ENCODE measurements around the gene CDC42BPB.

CDC42BPB gene

DNA sequence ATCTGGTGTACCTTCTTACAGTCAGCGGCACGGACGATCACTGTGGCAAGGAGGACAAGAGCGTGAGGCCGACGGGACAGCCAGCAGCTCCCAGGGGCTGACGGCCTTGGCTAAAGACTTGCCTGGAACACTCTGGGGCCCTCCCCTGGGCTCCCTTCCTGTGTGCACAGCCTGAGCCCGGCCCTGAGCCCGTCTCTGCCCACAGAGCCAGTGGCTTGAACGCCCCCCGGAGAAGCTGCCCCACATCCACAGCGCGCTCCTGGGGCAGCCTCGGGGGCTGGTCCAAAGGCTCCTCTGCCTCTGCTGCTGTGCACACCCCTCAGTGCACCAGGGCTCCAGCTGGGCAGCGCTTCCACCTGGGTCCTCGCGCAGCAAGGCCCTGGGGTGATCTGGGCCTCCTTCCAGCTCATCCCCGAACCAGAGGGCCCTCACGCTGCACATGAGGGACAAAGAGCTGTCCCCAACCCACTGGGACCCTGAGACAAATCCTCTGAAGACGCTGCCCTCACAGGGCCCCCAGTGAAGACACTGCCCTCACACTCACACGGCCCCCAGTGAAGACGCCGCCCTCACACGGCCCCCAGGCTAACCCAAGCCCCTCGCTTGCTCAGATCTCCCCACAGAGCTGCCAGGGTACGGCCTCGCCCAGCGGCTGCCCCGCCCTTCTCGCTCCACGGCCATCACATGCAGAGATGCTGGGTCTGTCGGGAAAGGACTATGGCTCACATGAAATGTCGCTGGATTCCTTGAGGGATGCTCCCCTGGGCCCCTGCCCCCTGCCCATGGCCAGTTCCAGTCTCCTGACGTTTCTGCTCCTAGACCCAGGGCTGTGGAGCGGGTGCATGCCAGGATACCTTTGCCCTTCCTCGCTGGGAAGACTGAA lies 112.7 kb downstream of the CDC42BPB start:
- DNase-seq (ENCODE audit: low read depth) = no peak

DNA sequence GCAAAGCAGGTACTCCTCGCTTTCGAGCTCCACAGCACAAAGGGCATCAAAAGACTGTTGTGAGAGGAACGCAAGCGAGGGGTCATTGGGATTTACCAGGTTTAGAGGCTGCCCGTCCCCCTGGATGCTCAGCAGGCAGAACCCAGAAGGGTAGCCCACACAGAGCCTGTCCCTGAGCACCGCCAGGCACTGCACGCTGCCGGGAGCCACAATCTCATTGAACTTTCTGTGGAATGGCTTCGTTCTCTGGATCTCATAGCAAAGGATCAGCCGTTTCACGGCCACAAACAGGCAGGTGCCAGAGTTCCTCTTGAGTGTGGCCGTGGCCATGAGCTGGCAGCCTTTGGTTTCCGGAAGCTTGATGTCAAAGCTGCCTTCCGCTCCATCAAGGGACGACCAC lies 113.4 kb downstream of the CDC42BPB start:
- no peak for DNase-seq (ENCODE audit: low read depth)

DNA sequence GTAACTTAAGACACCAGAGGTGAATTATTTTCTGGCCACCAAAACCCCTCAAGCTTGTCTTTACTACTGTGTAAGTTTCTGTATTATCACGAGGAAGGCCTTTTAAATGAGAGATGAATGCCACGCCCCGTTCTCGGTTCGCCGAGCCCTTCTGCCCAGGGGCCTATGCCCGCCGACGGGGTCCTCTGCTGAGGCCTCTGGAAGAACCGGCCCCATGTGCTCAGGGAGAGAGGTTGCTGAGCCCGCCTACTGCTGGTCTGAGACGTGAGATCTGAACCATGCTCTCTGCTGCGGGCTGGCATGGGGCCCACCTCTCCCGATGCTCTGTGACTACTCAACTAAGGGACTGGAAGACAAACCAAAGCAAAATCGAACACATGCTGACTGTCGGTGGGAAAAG lies 113.9 kb downstream of the CDC42BPB start:
- no peak for DNase-seq (ENCODE audit: low read depth)

DNA sequence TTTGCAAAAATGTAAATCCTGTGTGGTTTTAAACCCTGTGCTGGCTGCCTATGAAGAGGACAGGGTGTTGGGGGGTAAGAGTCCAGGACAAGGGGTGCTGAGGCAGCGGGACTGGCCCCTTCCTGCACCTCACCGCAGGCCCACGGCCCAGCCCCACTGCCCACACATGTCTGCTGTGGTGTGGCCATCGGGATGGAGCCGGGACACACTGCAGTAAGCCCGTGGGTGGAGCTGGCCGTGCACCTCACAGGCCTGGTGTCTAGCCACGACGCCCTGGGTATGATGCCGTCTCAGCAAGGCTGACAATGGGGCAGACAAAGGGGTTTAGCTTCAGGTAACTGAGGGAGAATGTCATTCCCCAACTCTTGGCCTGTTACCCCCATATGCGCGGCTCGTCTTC lies 115.3 kb downstream of the CDC42BPB start:
- no peak for DNase-seq (ENCODE audit: low read depth)

DNA sequence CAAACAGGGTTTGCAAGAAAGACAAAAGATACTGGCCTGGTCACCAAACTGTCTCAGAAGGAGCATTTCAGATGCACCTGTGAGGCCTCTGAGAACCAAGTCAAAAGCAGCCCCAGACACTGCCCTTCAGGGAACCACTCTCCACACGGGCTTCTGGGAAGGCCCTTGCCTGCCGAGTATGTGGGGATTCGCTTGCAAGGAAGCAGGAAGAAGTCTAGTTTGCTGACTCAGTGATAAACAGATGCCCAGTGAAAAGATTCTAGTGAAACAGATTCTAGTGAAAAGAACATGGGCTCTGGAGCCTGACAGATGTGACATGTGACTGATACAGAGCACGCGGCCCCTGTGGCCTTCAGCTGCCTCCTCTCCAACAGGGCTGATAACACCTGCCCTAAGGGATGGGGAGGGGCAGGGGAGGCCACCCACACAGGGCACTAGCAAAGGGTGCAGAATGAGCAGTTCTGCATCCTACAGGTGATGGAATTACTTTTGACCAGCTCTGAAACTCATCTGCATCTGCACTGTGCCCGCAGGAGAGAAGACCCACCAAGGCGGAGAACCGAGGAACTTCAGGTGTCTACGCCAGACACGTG lies 115.8 kb downstream of the CDC42BPB start:
- DNase-seq (ENCODE audit: low read depth) = no peak

DNA sequence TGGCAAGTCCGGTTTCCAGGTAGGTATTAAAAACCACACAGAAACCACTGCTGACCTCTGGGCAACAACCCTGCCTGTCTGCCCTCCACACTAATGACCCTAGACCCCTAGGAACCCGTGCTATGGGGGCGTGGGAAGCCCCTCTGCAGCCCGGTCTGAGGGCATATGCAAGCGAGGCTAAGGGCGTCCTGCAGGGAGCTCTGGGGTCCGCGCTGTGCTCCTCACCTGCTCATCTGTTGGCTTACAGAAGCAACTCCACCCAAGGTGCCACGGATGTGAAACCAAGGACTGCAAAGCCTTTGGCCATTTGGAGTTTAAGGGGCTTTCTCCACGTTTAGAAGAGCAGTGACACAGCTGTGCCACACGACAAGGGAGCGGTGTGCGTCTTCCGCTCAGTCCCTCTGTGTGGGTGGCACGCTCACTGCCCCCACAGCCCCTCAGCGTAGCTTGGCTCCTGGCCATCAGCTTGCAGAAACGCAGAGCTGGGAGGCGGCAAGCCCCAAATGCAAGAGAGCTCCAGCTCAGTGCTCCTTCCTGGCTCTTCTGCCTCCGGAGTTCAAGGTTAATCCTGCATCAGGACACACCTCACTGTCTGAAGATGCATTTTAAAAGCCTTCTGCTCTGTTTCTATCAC lies 116.5 kb downstream of the CDC42BPB start:
- DNase-seq (ENCODE audit: low read depth) = no peak

DNA sequence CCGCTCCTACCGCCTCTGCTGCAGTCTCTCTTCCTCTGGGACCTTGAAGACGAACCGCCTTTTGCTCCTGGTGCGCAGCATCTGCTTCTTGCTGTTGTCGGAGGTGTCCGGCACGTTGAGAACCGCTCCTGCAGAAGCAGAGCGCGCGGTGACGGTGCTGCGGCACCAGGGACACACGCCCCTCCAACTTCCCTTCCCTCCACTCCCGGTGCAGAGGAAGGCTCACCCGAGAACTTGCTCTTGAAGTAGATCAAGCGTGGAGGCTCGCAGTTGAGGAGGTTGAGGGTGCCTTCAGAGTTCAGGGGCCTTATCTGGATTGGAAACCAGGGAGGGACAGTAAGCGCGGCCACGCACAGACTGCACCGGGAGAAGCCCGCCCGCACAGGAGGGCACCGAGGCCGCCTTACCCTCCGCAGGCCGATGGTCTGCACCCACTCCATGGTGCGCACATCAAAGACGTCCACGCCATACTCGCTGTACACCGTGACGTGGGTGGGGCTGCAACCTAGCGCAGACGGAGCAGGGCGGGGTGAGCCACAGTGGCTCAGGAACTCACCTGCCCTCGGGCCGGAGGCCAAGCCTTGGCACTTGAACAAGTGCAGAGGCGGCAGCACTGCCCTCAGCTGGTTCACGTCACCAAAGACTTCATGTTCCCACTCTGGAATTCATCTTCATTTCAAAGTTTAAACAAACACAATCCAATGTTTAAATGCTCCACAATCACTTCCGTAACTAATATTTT lies 117.4 kb downstream of the CDC42BPB start:
- no peak for DNase-seq (ENCODE audit: low read depth)

DNA sequence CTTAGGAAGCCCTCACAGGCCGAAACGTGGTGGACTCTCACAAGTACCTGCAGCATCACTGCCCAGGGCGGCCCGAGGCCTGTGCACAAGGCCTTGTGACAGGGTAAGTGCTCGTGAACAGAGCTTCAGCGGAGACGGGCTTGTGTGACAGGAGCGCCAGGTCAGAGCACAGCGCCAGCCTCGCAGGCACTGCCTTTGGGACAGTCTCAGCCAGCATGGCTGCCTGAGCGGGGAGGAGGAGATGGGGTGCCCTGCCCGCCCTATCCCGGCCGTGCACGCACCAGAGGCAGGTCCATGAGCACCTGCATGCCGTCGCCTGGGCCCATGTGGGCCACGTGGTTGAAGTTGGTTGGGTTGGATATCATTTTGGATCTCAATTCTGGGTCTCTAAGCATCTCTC lies 118.0 kb downstream of the CDC42BPB start:
- no peak for DNase-seq (ENCODE audit: low read depth)

DNA sequence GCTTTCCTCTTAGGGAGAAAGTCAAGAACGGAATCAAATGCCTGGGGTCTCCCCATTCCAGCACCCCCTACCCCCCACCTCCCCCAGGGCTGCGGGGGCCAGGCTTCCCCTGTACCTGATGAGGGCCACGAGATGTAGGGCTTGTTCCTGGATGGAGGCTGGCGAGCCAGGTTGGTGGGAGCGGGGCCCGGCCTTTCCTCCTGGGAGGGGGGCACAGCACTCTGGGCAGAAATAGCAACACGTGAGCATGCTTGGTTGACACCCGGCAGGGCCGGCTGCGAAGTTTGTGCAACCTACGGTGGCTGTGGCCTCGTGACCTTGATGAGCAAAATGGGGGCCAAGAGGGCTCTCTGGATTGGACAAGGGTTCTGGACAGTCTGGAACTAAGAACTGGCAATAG lies 119.2 kb downstream of the CDC42BPB start:
- no peak for DNase-seq (ENCODE audit: low read depth)

DNA sequence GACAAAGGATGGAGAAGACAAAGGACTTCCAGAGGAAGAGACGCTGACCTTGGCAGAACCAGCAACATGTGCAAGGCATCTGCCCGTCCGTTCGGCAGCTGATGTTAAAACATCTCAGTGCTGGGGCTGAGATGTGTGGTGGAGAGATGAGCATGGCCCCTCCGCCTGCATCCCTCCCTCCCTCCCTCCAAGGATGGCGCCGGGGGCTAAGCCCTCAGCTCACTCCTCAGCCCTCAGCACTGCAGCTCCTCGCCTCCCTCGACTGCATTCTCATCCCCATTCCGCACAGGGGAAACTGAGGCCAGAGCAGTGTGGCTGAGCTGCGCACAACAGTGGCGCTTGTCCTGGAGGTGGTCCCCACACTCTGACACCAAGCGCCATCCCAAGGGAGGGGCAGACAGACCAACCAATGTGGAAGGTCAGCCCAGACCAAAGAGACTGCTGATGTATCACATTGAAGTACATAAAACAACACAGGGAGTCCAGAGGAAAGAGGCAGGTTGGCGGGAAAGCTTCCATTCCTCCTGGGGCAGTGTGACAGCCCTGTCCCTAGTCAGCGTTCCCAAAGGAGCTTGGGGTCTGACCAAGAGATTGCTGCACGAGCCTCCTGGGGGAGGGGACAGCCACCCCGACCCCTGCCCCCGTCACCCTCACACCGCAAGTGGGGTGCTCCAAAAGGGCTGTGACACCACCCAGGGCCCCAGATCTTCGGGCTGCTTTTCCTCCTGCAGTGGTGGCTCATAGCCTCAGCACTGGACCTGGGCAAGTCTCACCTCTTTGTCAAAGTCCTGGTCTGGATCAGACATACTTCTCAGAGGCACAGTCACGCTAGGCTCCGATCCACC lies 119.8 kb downstream of the CDC42BPB start:
- DNase-seq (ENCODE audit: low read depth) = no peak

DNA sequence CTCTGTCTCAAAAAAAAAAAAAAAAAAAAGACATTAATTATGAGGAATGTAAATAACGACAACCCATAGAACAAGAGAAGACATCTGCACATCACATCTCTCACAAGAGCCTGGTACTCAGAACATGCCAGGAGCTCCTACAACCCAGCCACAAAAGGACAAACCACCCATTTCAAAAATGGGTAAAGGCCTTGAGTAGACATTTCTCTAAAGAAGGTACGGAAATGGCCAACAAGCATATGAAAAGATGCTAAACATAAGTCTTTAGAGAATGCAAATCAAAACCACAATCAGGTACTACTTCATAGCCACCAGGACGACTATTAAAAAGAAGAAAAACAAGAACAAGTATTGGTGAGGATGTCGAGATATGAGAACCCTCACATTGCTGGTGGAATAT lies 121.6 kb downstream of the CDC42BPB start:
- no peak for DNase-seq (ENCODE audit: low read depth)

DNA sequence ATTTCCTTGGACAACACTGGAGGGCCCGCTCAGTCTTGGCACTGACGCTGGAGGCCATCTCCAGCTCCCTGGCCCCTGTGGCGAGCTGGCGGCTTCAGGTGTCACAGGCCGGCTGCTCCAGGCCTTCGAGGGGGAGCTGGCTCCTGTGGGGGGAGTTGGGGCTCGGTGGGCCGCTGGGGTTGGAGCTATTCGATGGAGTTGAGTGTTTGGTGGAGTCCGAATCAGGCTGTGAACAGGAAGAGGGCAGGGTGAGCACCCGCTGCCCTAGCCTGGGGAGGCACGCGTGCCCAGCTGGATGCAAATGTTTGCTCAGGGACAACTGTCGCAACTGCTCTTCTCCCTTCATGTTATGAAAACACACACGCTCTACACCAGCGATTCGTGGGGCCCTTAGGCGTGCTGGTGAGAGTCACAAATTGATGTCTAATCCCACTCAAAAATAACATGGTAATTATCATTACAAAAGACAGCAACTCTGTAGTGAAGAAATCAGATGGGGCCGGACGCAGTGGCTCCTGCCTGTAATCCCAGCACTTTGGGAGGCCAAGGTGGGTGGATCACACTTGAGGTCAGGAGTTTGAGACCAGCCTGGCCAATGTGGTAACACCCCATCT lies 123.6 kb downstream of the CDC42BPB start:
- no peak for DNase-seq (ENCODE audit: low read depth)

DNA sequence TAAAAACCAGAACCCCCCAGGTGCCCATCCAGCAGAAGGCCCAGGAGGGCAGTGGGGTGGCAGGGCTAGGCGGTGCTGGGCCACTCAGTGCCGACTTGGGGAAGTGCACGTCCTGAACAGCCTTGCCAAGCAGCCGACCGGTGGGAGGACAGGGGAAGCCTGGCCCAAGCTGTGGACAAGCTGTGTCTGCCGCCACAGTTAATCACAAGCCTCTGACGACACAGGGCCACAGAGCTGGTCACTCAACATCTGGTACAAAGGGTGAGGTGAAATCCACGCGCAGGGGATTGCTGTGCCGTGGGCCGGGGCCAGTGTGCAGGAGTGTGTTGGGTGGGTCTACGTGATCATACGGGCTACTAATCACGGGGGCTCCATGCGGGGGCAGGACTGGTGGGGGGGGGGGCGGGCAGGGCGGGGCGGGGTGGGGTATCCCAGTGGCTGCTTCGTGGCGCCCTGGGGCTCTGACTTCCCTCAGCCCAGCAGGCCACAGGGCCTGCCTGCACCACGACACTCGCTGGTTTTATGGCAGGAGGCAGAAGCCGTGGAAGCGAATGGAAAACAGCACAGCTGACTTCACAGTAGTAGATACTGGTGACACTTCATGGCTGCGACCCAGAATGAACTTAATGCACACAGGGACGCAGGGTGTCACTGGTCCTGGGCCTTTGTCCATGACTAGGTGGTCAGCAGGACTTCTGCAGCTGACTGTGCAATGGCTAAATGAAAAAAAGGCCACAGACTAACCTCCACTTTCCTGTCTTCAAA lies 124.7 kb downstream of the CDC42BPB start:
- DNase-seq (ENCODE audit: low read depth) = no peak

DNA sequence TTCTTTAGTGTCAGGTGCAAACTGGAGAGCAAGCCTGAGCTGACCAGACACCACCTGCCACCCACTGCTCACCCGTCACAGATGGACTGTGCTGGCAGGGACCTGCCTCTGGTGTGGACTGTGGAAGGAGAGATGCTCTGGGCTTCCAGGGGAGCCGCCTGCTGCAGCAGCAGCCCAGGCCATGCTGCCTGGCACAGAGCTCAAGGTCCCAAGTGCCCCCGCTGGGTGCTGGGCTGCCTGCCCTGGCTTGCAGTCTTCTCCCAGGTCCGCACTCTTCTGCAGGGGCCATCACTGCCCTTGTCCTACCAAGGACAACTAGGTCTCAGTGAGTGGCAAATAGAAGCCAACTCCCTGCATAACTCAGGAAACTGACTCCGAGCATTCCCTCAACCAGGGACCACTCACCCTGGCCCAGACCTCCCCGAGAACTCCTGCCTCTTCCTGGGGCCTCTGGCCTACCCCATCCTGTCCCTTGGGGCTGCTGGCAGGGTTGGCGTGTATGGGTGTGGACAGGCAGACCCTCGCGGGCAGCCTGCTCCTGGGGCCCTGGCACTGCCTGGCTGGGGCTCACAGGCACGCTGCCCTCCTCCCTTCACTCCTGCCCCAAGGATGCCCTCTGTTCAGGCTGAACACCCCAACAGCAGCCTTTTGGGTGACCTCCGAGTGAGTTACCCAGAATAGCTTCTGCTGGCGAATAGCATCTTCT lies 125.6 kb downstream of the CDC42BPB start:
- no peak for DNase-seq (ENCODE audit: low read depth)

DNA sequence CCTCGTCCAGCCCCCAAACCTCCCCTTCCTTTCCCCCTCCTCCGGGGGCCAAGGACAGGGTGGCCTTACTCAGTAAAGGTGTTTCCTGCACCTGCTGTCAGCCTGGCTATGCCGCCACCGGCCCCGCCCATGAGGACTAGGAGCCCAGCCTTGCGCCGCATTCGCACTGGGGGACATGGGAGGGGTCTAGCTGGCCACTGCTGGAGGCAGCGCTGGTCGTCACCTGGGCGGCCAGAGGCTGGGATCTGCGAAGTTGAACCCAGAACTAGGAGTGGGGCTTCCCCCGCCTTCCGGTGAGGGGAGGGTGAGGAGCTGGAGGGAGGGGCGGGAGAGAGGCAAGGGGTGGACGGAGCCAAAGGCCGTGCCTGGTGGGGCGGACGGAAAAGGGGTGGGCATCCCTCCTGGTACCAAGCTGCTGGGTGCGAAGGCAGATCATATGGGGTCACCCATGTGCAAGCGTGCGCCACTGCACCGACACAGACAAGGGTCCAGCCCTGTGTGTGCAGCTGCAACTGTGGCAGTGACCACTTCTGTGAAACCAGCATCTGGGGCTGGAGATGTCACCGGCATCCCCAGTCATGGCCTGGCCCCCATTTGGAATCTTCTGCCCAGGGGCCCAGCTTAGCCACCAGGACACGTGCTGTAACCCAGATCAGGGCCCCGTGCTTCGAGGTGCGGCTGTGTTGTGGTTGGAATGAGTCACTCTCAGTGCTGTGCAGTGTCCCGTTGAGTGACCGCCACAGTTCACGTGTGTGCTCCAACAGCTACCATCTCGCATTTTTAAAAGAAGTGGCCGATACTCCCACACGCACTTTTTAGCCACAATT lies 126.4 kb downstream of the CDC42BPB start:
- DNase-seq (ENCODE audit: low read depth) = no peak

DNA sequence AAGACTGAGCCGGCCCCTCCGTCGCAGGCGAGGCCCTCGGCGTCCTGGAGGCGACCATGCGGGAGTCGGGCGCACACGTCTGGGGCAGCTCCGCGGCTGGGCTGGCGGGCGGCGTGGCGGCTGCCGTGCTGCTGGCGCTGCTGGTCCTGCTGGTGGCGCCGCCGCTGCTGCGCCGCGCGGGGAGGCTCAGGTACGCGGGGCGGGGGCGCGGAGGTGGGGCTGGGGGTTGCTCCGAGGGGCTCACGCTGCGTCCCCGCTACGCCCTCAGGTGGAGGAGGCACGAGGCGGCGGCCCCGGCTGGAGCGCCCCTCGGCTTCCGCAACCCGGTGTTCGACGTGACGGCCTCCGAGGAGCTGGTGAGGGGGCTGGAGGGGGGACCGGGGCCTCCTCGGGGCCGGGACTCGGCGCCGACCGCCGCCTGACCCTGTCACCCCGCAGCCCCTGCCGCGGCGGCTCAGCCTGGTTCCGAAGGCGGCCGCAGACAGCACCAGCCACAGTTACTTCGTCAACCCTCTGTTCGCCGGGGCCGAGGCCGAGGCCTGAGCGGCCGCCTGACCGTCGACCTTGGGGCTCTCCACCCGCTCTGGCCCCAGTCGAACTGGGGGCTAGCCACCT lies 127.1 kb downstream of the CDC42BPB start:
- DNase-seq (ENCODE audit: low read depth) = no peak

DNA sequence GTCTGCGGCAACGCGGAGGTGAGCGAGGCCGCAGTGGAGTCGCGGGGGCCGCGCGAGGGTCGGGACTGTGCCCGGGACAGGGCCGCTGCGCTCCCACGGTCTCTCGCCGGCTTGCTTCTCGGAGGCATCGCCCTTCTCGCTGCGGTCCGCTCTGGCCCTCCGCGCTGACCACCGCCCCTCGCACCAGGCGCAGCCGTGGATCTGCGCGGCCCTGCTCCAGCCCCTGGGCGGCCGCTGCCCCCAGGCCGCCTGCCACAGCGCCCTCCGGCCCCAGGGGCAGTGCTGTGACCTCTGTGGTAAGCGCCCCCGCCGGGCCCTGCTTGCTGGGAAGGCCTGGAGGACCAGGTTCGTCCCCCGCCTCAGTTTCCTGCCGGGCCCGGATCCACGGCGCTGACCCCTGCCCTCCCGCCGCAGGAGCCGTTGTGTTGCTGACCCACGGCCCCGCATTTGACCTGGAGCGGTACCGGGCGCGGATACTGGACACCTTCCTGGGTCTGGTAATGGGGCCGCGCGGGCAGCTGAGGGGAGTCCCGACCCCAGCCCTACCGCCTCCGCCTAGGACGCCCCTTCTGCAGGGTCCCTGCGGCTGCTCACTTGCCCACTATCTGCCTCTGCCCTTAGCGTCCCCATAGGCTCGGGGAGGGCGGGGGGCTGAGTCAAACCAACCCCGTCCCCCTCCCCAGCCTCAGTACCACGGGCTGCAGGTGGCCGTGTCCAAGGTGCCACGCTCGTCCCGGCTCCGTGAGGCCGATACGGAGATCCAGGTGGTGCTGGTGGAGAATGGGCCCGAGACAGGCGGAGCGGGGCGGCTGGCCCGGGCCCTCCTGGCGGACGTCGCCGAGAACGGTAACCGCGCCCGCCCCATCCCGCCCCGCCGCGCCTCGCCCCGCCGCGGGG lies 127.9 kb downstream of the CDC42BPB start:
- no peak for DNase-seq (ENCODE audit: low read depth)
